CD14-positive monocyte (primary cell): ENCODE measurements around the gene WWOX. TPM values are rescaled to one million over a fixed set of nuclear protein-coding genes. Genes with fewer than 3 reads are reported as not detected.

Source experiments
- DNase-seq, 3 donors: peaks; one replicate each; pipeline ENCODE4 v3.0.0-alpha.2; 2011 to 2022
- H2AFZ ChIP-seq: 2 replicates; pipeline ENCODE4 v1.6.0; 2012; ENCODE audit warnings: mild to moderate bottlenecking, low read depth, low read length, inconsistent platforms; ENCODE audit not compliant: insufficient read depth, poor library complexity, severe bottlenecking
- H3K27ac ChIP-seq, 2 donors: 1 replicate in 1 of 2; 2 replicates in 1 of 2; pipeline ENCODE4 v1.5.1; 2012 to 2013; ENCODE audit warnings: low read length in 2 of 2, control low read depth in 1 of 2, inconsistent platforms in 1 of 2, low read depth in 1 of 2, mild to moderate bottlenecking in 1 of 2
- H3K27me3 ChIP-seq, 2 donors: one replicate each; pipeline versions ENCODE4 v1.6.0 to v1.6.1; 2011 to 2013; ENCODE audit warnings: low read length in 2 of 2; ENCODE audit not compliant: control insufficient read depth in 2 of 2, insufficient read depth in 2 of 2
- H3K36me3 ChIP-seq, 2 donors: replicated peaks in 1 of 2; 1 replicate in 1 of 2; 2 replicates in 1 of 2; pipeline versions ENCODE4 v1.5.1 to v1.6.1; 2012 to 2013; ENCODE audit warnings: low read length in 2 of 2, control low read depth in 1 of 2, inconsistent platforms in 1 of 2, mild to moderate bottlenecking in 1 of 2; ENCODE audit not compliant: insufficient read depth in 2 of 2, control insufficient read depth in 1 of 2
- H3K4me1 ChIP-seq, 2 donors: 1 replicate in 1 of 2; 2 replicates in 1 of 2; pipeline versions ENCODE4 v1.5.1 to v1.6.1; 2012 to 2013; ENCODE audit warnings: low read length in 2 of 2, control low read depth in 1 of 2, inconsistent platforms in 1 of 2, mild to moderate bottlenecking in 1 of 2, moderate library complexity in 1 of 2; ENCODE audit not compliant: insufficient read depth in 2 of 2, control insufficient read depth in 1 of 2
- H3K4me2 ChIP-seq: replicated peaks from 2 replicates; pipeline ENCODE3; 2012; ENCODE audit warnings: low read length, moderate library complexity, mild to moderate bottlenecking; ENCODE audit not compliant: poor library complexity, severe bottlenecking; ENCODE audit errors: extremely low read depth
- H3K4me3 ChIP-seq, 3 experiments: fragments of 200-600 bp in 1 of 3; sonication (generic) in 1 of 3; replicated peaks in 1 of 3; 1 replicate in 2 of 3; 2 replicates in 1 of 3; pipeline ENCODE4 v1.5.1; 2011 to 2013; ENCODE audit warnings: low read length in 3 of 3, mild to moderate bottlenecking in 3 of 3, control low read depth in 2 of 3, low read depth in 2 of 3, inconsistent platforms in 1 of 3, moderate library complexity in 1 of 3
- H3K79me2 ChIP-seq: 2 replicates; pipeline ENCODE4 v1.6.0; 2012; ENCODE audit warnings: mild to moderate bottlenecking, control low read depth, inconsistent platforms, low read length, moderate library complexity; ENCODE audit not compliant: insufficient read depth
- H3K9ac ChIP-seq: 2 replicates; pipeline ENCODE4 v1.6.0; 2017; ENCODE audit warnings: low read length, mild to moderate bottlenecking; ENCODE audit not compliant: insufficient read depth, poor library complexity, severe bottlenecking
- H3K9me3 ChIP-seq, 2 donors: replicated peaks in 1 of 2; 1 replicate in 1 of 2; 2 replicates in 1 of 2; pipeline versions ENCODE4 v1.5.1 to v1.6.1; 2012 to 2013; ENCODE audit warnings: low read length in 2 of 2, control low read depth in 1 of 2; ENCODE audit not compliant: control insufficient read depth in 1 of 2, insufficient read depth in 1 of 2
- H4K20me1 ChIP-seq: 2 replicates; pipeline ENCODE4 v1.6.0; 2012; ENCODE audit warnings: mild to moderate bottlenecking, low read length, control low read depth, moderate library complexity; ENCODE audit not compliant: insufficient read depth
- H3K27ac Mint-ChIP-seq, 7 donors: one replicate each; pipeline ENCODE4 v1.8.0; 2020; ENCODE audit warnings: mild to moderate bottlenecking in 7 of 7, mixed read lengths in 7 of 7, moderate library complexity in 6 of 7, inconsistent platforms in 2 of 7
- H3K27me3 Mint-ChIP-seq, 3 donors: one replicate each; pipeline ENCODE4 v1.8.0; 2021 to 2022; ENCODE audit warnings: low read depth in 3 of 3, mild to moderate bottlenecking in 3 of 3, mixed read lengths in 3 of 3, moderate library complexity in 3 of 3, inconsistent platforms in 1 of 3
- H3K36me3 Mint-ChIP-seq, 2 donors: one replicate each; pipeline ENCODE4 v1.8.0; 2020; ENCODE audit warnings: mixed read lengths in 2 of 2, inconsistent platforms in 1 of 2, mild to moderate bottlenecking in 1 of 2
- H3K4me1 Mint-ChIP-seq: one replicate; pipeline ENCODE4 v1.8.0; 2020; ENCODE audit warnings: mild to moderate bottlenecking, mixed read lengths
- H3K4me3 Mint-ChIP-seq, 2 donors: one replicate each; pipeline ENCODE4 v1.8.0; 2020; ENCODE audit warnings: mild to moderate bottlenecking in 2 of 2, mixed read lengths in 2 of 2, moderate library complexity in 1 of 2
- H3K9me3 Mint-ChIP-seq, 7 donors: one replicate each; pipeline ENCODE4 v1.8.0; 2020 to 2022; ENCODE audit warnings: mixed read lengths in 7 of 7, mild to moderate bottlenecking in 6 of 7, moderate library complexity in 6 of 7, inconsistent platforms in 2 of 7
- CTCF ChIP-seq: fragments of 200-600 bp; IDR thresholded peaks from one replicate; pipeline ENCODE4 v1.8.0; 2022; ENCODE audit warnings: antibody characterized with exemption, mild to moderate bottlenecking
- WGBS: methylation state at CpG from one replicate; pipeline ENCODE4 v1.1.5; 2013; ENCODE audit warnings: missing lambda C conversion rate; ENCODE audit not compliant: insufficient coverage; 5-methylcytosine and 5-hydroxymethylcytosine counted together
- intact Hi-C, 2 donors: fragments of 100-400 bp; cut with micrococcal nuclease; formaldehyde crosslinking; loops; one replicate each; pipeline versions ENCODE4 v1.15.0 to v1.15.1; 2023
- polyA plus RNA-seq, 3 donors: library from polyadenylated mRNA; depleted of rRNA in 1 of 3; unstranded in 2 of 3; stranded (reverse) in 1 of 3; fragments of 300-500 nt in 2 of 3; fragments of >200 nt in 1 of 3; fragmentation: Illumina TruSeq in 2 of 3; gene quantifications; 1 replicate in 2 of 3; 2 replicates in 1 of 3; pipeline ENCODE4 v1.2.3, GENCODE V29; 2012 to 2021

The WWOX gene
- polyA plus RNA-seq, 3 donors: 4.0 to 7.0 (median 6.3) TPM

GRCh38 chr16:78363843-78364555 lies 264.5 kb downstream of the WWOX start:
- no peaks in the 10 kb centered on the region for H3K27me3 ChIP-seq
- Mint-ChIP-seq H3K4me3 (no peak overlapping the region), H3K36me3 (no peaks in the 10 kb centered on the region), H3K27ac (no peak overlapping the region), H3K4me1 (peaks cover 4% of the 10 kb centered on the region), H3K27me3 (no peaks in the 10 kb centered on the region), H3K9me3 (peaks cover 0 to 2% (median 0%) of the 10 kb centered on the region in 7 donors)
- intact Hi-C loops: no loop called here
- H3K79me2 ChIP-seq: no peaks in the 10 kb centered on the region
- DNase-seq: no peak
- H3K27ac ChIP-seq: no peak overlapping the region
- 94% methylated on average over 4 of the region's 12 CpGs for WGBS
- no peak overlapping the region for H3K4me2 ChIP-seq
- no peaks in the 10 kb centered on the region for H4K20me1 ChIP-seq
- H3K4me1 ChIP-seq: no peaks in the 10 kb centered on the region
- no peaks in the 10 kb centered on the region for H3K36me3 ChIP-seq
- TF ChIP-seq CTCF: no peak
- no peak overlapping the region for H3K4me3 ChIP-seq
- H3K9ac ChIP-seq: no peak overlapping the region
- H3K9me3 ChIP-seq: no peaks in the 10 kb centered on the region
- H2AFZ ChIP-seq: no peak overlapping the region

GRCh38 chr16:78364556-78364880 lies 265.1 kb downstream of the WWOX start:
- peaks cover 0 to 2% (median 0%) of the 10 kb centered on the region in 7 donors for H3K9me3 Mint-ChIP-seq
- H3K27me3 Mint-ChIP-seq: no peaks in the 10 kb centered on the region
- H3K4me1 Mint-ChIP-seq: peaks cover 4% of the 10 kb centered on the region
- H3K9me3 ChIP-seq: no peaks in the 10 kb centered on the region
- no peak for DNase-seq
- H3K36me3 Mint-ChIP-seq: no peaks in the 10 kb centered on the region
- no peak overlapping the region for H2AFZ ChIP-seq
- no peak overlapping the region for H3K4me3 ChIP-seq
- H3K27ac Mint-ChIP-seq: no peak overlapping the region
- no peaks in the 10 kb centered on the region for H3K36me3 ChIP-seq
- H3K79me2 ChIP-seq: no peaks in the 10 kb centered on the region
- H3K4me1 ChIP-seq: no peaks in the 10 kb centered on the region
- no peak for TF ChIP-seq CTCF
- no peak overlapping the region for H3K4me2 ChIP-seq
- H3K27ac ChIP-seq: no peak overlapping the region
- H3K4me3 Mint-ChIP-seq: no peak overlapping the region
- no peak overlapping the region for H3K9ac ChIP-seq
- WGBS: no CpG with 5 or more reads among the region's 3 CpGs
- H4K20me1 ChIP-seq: no peaks in the 10 kb centered on the region
- intact Hi-C loops: no loop called here
- H3K27me3 ChIP-seq: no peaks in the 10 kb centered on the region
